ENCODE measurements around the gene CYB5R2. TPM values are rescaled to one million over a fixed set of nuclear protein-coding genes. Genes with fewer than 3 reads are reported as not detected.

CYB5R2 gene
- total RNA-seq, 1 experiment from 2014 or later = 6.2 TPM

GRCh38 chr11:7686761-7687160, 13.5 kb upstream of the CYB5R2 start:
- BruUV-seq (replicated peaks) = no TSS peak
- intact Hi-C loops (cut with micrococcal nuclease; ENCODE audit: unreplicated experiment) = no loop called here
- CTCF ChIA-PET = interaction anchor here (0.7 kb wide), 1 partner anchor 588 kb away, joined by 4 read pairs; no protein-coding TSS in a partner anchor

GRCh38 chr11:7683571-7683970, 10.3 kb upstream of the CYB5R2 start:
- intact Hi-C loops (cut with micrococcal nuclease; ENCODE audit: unreplicated experiment) = no loop called here
- no peaks in the 10 kb centered on the region for H3K36me3 ChIP-seq (ENCODE audit: insufficient read depth, low read length, poor library complexity, severe bottlenecking)

More at GRCh38 chr11:7686761-7687160, 13.5 kb upstream of the CYB5R2 start:
- no peak for DNase-seq (ENCODE audit: low spot score)
- TF ChIP-seq, protein P1, sequence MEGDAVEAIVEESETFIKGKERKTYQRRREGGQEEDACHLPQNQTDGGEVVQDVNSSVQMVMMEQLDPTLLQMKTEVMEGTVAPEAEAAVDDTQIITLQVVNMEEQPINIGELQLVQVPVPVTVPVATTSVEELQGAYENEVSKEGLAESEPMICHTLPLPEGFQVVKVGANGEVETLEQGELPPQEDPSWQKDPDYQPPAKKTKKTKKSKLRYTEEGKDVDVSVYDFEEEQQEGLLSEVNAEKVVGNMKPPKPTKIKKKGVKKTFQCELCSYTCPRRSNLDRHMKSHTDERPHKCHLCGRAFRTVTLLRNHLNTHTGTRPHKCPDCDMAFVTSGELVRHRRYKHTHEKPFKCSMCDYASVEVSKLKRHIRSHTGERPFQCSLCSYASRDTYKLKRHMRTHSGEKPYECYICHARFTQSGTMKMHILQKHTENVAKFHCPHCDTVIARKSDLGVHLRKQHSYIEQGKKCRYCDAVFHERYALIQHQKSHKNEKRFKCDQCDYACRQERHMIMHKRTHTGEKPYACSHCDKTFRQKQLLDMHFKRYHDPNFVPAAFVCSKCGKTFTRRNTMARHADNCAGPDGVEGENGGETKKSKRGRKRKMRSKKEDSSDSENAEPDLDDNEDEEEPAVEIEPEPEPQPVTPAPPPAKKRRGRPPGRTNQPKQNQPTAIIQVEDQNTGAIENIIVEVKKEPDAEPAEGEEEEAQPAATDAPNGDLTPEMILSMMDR (conservative IDR thresholded peaks at IDR 0.05; ENCODE audit: low read depth, low read length) = no peak
- POLR2A ChIA-PET (ENCODE audit: low non-redundant PET) = no interaction called here
- no peak overlapping the region for H3K27ac ChIP-seq (ENCODE audit: low read depth, low read length, poor library complexity, severe bottlenecking)
- H3K9me3 ChIP-seq (ENCODE audit: low read depth, low read length, poor library complexity, severe bottlenecking) = no peaks in the 10 kb centered on the region
- H3K4me3 ChIP-seq (ENCODE audit: low read depth, low read length, poor library complexity, severe bottlenecking) = no peak overlapping the region
- H3K27me3 ChIP-seq (replicated peaks; ENCODE audit: insufficient read depth, low read depth, low read length, poor library complexity) = no peaks in the 10 kb centered on the region
- no peaks in the 10 kb centered on the region for H3K36me3 ChIP-seq (ENCODE audit: insufficient read depth, low read length, poor library complexity, severe bottlenecking)
- no peaks in the 10 kb centered on the region for H3K4me1 ChIP-seq (ENCODE audit: insufficient read depth, low read length, poor library complexity, severe bottlenecking)

DNA sequence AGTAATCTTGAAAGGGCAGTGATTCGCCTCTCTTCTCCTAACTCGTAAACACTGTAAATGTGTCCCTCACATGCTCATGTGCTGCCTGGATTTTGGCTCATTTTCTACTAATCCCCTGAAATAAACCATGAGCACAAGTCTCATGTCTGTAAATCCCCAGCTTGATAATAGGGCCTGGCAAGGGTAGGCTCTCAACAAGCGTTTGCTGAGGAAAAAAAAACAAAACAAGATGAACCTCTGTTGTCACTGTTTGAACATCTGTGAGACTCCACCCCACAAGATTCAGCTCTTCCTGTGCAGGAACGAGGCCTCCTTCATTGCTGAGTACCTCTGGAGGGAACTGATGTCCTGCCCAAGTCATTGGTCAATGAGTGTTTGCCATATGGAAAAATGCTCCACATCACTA, 4.5 kb upstream of the CYB5R2 start:
- intact Hi-C loops (cut with micrococcal nuclease; ENCODE audit: unreplicated experiment) = no loop called here
- POLR2A ChIA-PET (ENCODE audit: low non-redundant PET) = no interaction called here
- H3K4me1 ChIP-seq (ENCODE audit: insufficient read depth, low read length, poor library complexity, severe bottlenecking) = peaks cover 4% of the 10 kb centered on the region
- peaks cover 21% of the 10 kb centered on the region for H3K27me3 ChIP-seq (replicated peaks; ENCODE audit: insufficient read depth, low read depth, low read length, poor library complexity)
- CTCF ChIA-PET = interaction anchor here (0.9 kb wide), 1 partner anchor 17 kb away, joined by 21 read pairs; no protein-coding TSS in a partner anchor
- H3K9me3 ChIP-seq (ENCODE audit: low read depth, low read length, poor library complexity, severe bottlenecking) = no peaks in the 10 kb centered on the region
- H3K36me3 ChIP-seq (ENCODE audit: insufficient read depth, low read length, poor library complexity, severe bottlenecking) = no peaks in the 10 kb centered on the region
- peak; percentile 40 for DNase-seq (ENCODE audit: low spot score)
- TF ChIP-seq, protein P1 (conservative IDR thresholded peaks at IDR 0.05; ENCODE audit: low read depth, low read length) = no peak
- no peak for TF ChIP-seq EZH2 (IDR thresholded peaks at IDR 0.05; ENCODE audit: borderline replicate concordance, low read depth, low read length, poor library complexity, severe bottlenecking)
- BruUV-seq (replicated peaks) = no TSS peak
- H3K27ac ChIP-seq (ENCODE audit: low read depth, low read length, poor library complexity, severe bottlenecking) = peak overlapping the region; percentile 47
- H3K4me3 ChIP-seq (ENCODE audit: low read depth, low read length, poor library complexity, severe bottlenecking) = no peak overlapping the region

More at GRCh38 chr11:7683571-7683970, 10.3 kb upstream of the CYB5R2 start:
- ChIA-PET POLR2A (ENCODE audit: low non-redundant PET) (no interaction called here), CTCF (interaction anchor here (0.7 kb wide), 1 partner anchor 18 kb away, joined by 3 read pairs; no protein-coding TSS in a partner anchor)
- H3K27ac ChIP-seq (ENCODE audit: low read depth, low read length, poor library complexity, severe bottlenecking) = no peak overlapping the region
- no peak overlapping the region for H3K4me3 ChIP-seq (ENCODE audit: low read depth, low read length, poor library complexity, severe bottlenecking)
- no peaks in the 10 kb centered on the region for H3K27me3 ChIP-seq (replicated peaks; ENCODE audit: insufficient read depth, low read depth, low read length, poor library complexity)
- TF ChIP-seq EZH2 (IDR thresholded peaks at IDR 0.05; ENCODE audit: borderline replicate concordance, low read depth, low read length, poor library complexity, severe bottlenecking) = no peak
- TF ChIP-seq, protein P1 (conservative IDR thresholded peaks at IDR 0.05; ENCODE audit: low read depth, low read length) = no peak
- BruUV-seq (replicated peaks) = no TSS peak
- H3K9me3 ChIP-seq (ENCODE audit: low read depth, low read length, poor library complexity, severe bottlenecking) = no peaks in the 10 kb centered on the region
- no peak for DNase-seq (ENCODE audit: low spot score)
- peaks cover 4% of the 10 kb centered on the region for H3K4me1 ChIP-seq (ENCODE audit: insufficient read depth, low read length, poor library complexity, severe bottlenecking)

All from A673 (cell line).